CD14-positive monocyte (primary cell): ENCODE data around the gene NT5C1A. TPM values are rescaled to one million over a fixed set of nuclear protein-coding genes. Genes with fewer than 3 reads are reported as not detected.

ENCODE experiments used
- DNase-seq, 3 donors: peaks; one replicate each; pipeline ENCODE4 v3.0.0-alpha.2; 2011 to 2022
- H2AFZ ChIP-seq: 2 replicates; pipeline ENCODE4 v1.6.0; 2012; ENCODE audit warnings: mild to moderate bottlenecking, low read depth, low read length, inconsistent platforms; ENCODE audit not compliant: insufficient read depth, poor library complexity, severe bottlenecking
- H3K27ac ChIP-seq, 2 donors: 1 replicate in 1 of 2; 2 replicates in 1 of 2; pipeline ENCODE4 v1.5.1; 2012 to 2013; ENCODE audit warnings: low read length in 2 of 2, control low read depth in 1 of 2, inconsistent platforms in 1 of 2, low read depth in 1 of 2, mild to moderate bottlenecking in 1 of 2
- H3K27me3 ChIP-seq, 2 donors: one replicate each; pipeline versions ENCODE4 v1.6.0 to v1.6.1; 2011 to 2013; ENCODE audit warnings: low read length in 2 of 2; ENCODE audit not compliant: control insufficient read depth in 2 of 2, insufficient read depth in 2 of 2
- H3K36me3 ChIP-seq, 2 donors: replicated peaks in 1 of 2; 1 replicate in 1 of 2; 2 replicates in 1 of 2; pipeline versions ENCODE4 v1.5.1 to v1.6.1; 2012 to 2013; ENCODE audit warnings: low read length in 2 of 2, control low read depth in 1 of 2, inconsistent platforms in 1 of 2, mild to moderate bottlenecking in 1 of 2; ENCODE audit not compliant: insufficient read depth in 2 of 2, control insufficient read depth in 1 of 2
- H3K4me1 ChIP-seq, 2 donors: 1 replicate in 1 of 2; 2 replicates in 1 of 2; pipeline versions ENCODE4 v1.5.1 to v1.6.1; 2012 to 2013; ENCODE audit warnings: low read length in 2 of 2, control low read depth in 1 of 2, inconsistent platforms in 1 of 2, mild to moderate bottlenecking in 1 of 2, moderate library complexity in 1 of 2; ENCODE audit not compliant: insufficient read depth in 2 of 2, control insufficient read depth in 1 of 2
- H3K4me2 ChIP-seq: replicated peaks from 2 replicates; pipeline ENCODE3; 2012; ENCODE audit warnings: low read length, moderate library complexity, mild to moderate bottlenecking; ENCODE audit not compliant: poor library complexity, severe bottlenecking; ENCODE audit errors: extremely low read depth
- H3K4me3 ChIP-seq, 3 experiments: fragments of 200-600 bp in 1 of 3; sonication (generic) in 1 of 3; replicated peaks in 1 of 3; 1 replicate in 2 of 3; 2 replicates in 1 of 3; pipeline ENCODE4 v1.5.1; 2011 to 2013; ENCODE audit warnings: low read length in 3 of 3, mild to moderate bottlenecking in 3 of 3, control low read depth in 2 of 3, low read depth in 2 of 3, inconsistent platforms in 1 of 3, moderate library complexity in 1 of 3
- H3K79me2 ChIP-seq: 2 replicates; pipeline ENCODE4 v1.6.0; 2012; ENCODE audit warnings: mild to moderate bottlenecking, control low read depth, inconsistent platforms, low read length, moderate library complexity; ENCODE audit not compliant: insufficient read depth
- H3K9ac ChIP-seq: 2 replicates; pipeline ENCODE4 v1.6.0; 2017; ENCODE audit warnings: low read length, mild to moderate bottlenecking; ENCODE audit not compliant: insufficient read depth, poor library complexity, severe bottlenecking
- H3K9me3 ChIP-seq, 2 donors: replicated peaks in 1 of 2; 1 replicate in 1 of 2; 2 replicates in 1 of 2; pipeline versions ENCODE4 v1.5.1 to v1.6.1; 2012 to 2013; ENCODE audit warnings: low read length in 2 of 2, control low read depth in 1 of 2; ENCODE audit not compliant: control insufficient read depth in 1 of 2, insufficient read depth in 1 of 2
- H4K20me1 ChIP-seq: 2 replicates; pipeline ENCODE4 v1.6.0; 2012; ENCODE audit warnings: mild to moderate bottlenecking, low read length, control low read depth, moderate library complexity; ENCODE audit not compliant: insufficient read depth
- H3K27ac Mint-ChIP-seq, 7 donors: one replicate each; pipeline ENCODE4 v1.8.0; 2020; ENCODE audit warnings: mild to moderate bottlenecking in 7 of 7, mixed read lengths in 7 of 7, moderate library complexity in 6 of 7, inconsistent platforms in 2 of 7
- H3K27me3 Mint-ChIP-seq, 3 donors: one replicate each; pipeline ENCODE4 v1.8.0; 2021 to 2022; ENCODE audit warnings: low read depth in 3 of 3, mild to moderate bottlenecking in 3 of 3, mixed read lengths in 3 of 3, moderate library complexity in 3 of 3, inconsistent platforms in 1 of 3
- H3K36me3 Mint-ChIP-seq, 2 donors: one replicate each; pipeline ENCODE4 v1.8.0; 2020; ENCODE audit warnings: mixed read lengths in 2 of 2, inconsistent platforms in 1 of 2, mild to moderate bottlenecking in 1 of 2
- H3K4me1 Mint-ChIP-seq: one replicate; pipeline ENCODE4 v1.8.0; 2020; ENCODE audit warnings: mild to moderate bottlenecking, mixed read lengths
- H3K4me3 Mint-ChIP-seq, 2 donors: one replicate each; pipeline ENCODE4 v1.8.0; 2020; ENCODE audit warnings: mild to moderate bottlenecking in 2 of 2, mixed read lengths in 2 of 2, moderate library complexity in 1 of 2
- H3K9me3 Mint-ChIP-seq, 7 donors: one replicate each; pipeline ENCODE4 v1.8.0; 2020 to 2022; ENCODE audit warnings: mixed read lengths in 7 of 7, mild to moderate bottlenecking in 6 of 7, moderate library complexity in 6 of 7, inconsistent platforms in 2 of 7
- WGBS: methylation state at CpG from one replicate; pipeline ENCODE4 v1.1.5; 2013; ENCODE audit warnings: missing lambda C conversion rate; ENCODE audit not compliant: insufficient coverage; 5-methylcytosine and 5-hydroxymethylcytosine counted together
- intact Hi-C, 2 donors: fragments of 100-400 bp; cut with micrococcal nuclease; formaldehyde crosslinking; loops; one replicate each; pipeline versions ENCODE4 v1.15.0 to v1.15.1; 2023
- polyA plus RNA-seq, 3 donors: library from polyadenylated mRNA; depleted of rRNA in 1 of 3; unstranded in 2 of 3; stranded (reverse) in 1 of 3; fragments of 300-500 nt in 2 of 3; fragments of >200 nt in 1 of 3; fragmentation: Illumina TruSeq in 2 of 3; gene quantifications; 1 replicate in 2 of 3; 2 replicates in 1 of 3; pipeline ENCODE4 v1.2.3, GENCODE V29; 2012 to 2021
- TF ChIP-seq, protein P1 (sequence below): fragments of 200-600 bp; IDR thresholded peaks from one replicate; pipeline ENCODE4 v1.8.0; 2022; ENCODE audit warnings: antibody characterized with exemption, mild to moderate bottlenecking

The NT5C1A gene
- polyA plus RNA-seq, 3 donors = not detected

DNA sequence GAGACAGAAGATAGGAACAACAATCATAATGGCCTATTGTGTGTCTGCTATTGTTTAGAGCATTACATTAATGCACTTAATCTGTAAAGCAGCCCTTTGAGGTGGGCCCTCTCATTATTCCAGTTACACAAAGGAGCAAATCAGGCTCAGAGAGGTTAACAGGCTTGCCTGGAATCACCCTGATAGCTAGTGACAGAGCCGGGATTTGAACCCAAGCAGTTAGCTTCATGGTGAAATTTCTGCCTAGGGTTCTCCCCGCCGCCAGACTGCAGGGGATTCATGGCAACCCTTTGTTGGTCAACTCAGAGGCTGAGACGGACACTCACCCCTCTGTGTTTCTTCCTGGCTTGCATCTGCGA lies 39.6 kb downstream of the NT5C1A start:
- H3K4me3 ChIP-seq = no peak overlapping the region
- intact Hi-C loops = no loop called here

DNA sequence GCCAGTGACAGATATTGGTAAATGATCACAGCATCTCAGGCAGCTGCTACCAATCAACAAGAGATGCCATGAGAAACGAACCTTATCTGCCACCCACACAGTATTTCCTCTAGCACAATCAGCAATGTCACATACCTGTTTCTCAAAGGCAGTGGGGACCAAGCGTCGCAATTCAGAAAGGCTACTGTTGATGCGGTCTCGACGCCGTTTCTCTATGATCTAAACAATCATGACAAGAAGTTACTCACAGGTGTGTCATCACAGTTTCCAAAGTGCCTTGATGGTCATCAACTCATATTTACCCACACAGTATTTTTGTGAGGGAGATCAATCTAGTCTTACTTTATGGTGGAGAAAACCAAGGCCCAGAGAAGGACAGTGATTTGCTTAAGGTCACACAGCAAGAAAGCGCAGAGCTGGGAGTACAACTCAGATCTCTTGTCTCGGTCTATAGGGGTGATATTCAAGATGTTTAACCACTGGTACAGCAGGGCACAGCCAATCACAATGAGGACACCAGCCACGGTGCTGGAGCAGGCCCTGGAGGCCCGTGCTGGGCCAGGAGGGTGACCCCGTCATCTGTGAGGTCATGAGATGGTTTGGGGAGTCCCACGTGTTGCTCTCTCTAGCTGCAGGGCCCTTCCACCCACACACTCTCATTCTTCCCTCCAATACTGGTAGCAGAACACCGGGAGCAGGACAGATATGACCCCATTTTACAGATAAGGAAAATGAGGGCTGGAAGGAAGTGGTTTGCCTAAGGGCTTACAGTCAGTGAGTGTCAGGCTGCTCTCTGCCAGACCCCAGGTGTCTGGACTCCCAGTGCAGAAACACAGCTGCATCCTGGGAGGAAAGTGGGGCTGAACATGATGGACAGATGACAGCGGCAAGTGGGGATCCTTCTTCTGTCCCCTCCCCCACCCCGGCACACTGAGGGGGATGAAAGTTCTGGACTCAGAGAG lies 40.3 kb downstream of the NT5C1A start:
- H3K36me3 ChIP-seq = no peaks in the 10 kb centered on the region
- TF ChIP-seq, protein P1, sequence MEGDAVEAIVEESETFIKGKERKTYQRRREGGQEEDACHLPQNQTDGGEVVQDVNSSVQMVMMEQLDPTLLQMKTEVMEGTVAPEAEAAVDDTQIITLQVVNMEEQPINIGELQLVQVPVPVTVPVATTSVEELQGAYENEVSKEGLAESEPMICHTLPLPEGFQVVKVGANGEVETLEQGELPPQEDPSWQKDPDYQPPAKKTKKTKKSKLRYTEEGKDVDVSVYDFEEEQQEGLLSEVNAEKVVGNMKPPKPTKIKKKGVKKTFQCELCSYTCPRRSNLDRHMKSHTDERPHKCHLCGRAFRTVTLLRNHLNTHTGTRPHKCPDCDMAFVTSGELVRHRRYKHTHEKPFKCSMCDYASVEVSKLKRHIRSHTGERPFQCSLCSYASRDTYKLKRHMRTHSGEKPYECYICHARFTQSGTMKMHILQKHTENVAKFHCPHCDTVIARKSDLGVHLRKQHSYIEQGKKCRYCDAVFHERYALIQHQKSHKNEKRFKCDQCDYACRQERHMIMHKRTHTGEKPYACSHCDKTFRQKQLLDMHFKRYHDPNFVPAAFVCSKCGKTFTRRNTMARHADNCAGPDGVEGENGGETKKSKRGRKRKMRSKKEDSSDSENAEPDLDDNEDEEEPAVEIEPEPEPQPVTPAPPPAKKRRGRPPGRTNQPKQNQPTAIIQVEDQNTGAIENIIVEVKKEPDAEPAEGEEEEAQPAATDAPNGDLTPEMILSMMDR = no peak
- no peaks in the 10 kb centered on the region for H3K79me2 ChIP-seq
- no peak overlapping the region for H2AFZ ChIP-seq
- Mint-ChIP-seq H3K27me3 (peaks cover 0 to 6% (median 3%) of the 10 kb centered on the region in 3 donors), H3K4me1 (no peaks in the 10 kb centered on the region), H3K4me3 (no peak overlapping the region), H3K36me3 (no peaks in the 10 kb centered on the region), H3K27ac (no peak overlapping the region), H3K9me3 (no peaks in the 10 kb centered on the region)
- H3K27me3 ChIP-seq = no peaks in the 10 kb centered on the region
- H3K9me3 ChIP-seq = no peaks in the 10 kb centered on the region
- no peak overlapping the region for H3K4me2 ChIP-seq
- H3K27ac ChIP-seq = no peak overlapping the region
- no peak overlapping the region for H3K9ac ChIP-seq
- H4K20me1 ChIP-seq = no peaks in the 10 kb centered on the region
- H3K4me1 ChIP-seq = no peaks in the 10 kb centered on the region
- WGBS = 86% methylated on average over 5 of the region's 16 CpGs
- DNase-seq = no peak
- intact Hi-C loops = no loop called here
- H3K4me3 ChIP-seq = no peak overlapping the region

More for the DNA sequence above, 39.6 kb downstream of the NT5C1A start:
- Mint-ChIP-seq H3K4me1 (no peaks in the 10 kb centered on the region), H3K27me3 (peaks cover 0 to 5% (median 3%) of the 10 kb centered on the region in 3 donors), H3K36me3 (no peaks in the 10 kb centered on the region), H3K4me3 (no peak overlapping the region), H3K27ac (no peak overlapping the region), H3K9me3 (no peaks in the 10 kb centered on the region)
- Histone ChIP-seq H3K4me2 (no peak overlapping the region), H4K20me1 (no peaks in the 10 kb centered on the region), H3K79me2 (no peaks in the 10 kb centered on the region), H3K27ac (no peak overlapping the region), H3K4me1 (no peaks in the 10 kb centered on the region), H3K27me3 (no peaks in the 10 kb centered on the region), H3K9me3 (no peaks in the 10 kb centered on the region), H3K9ac (no peak overlapping the region), H2AFZ (no peak overlapping the region), H3K36me3 (no peaks in the 10 kb centered on the region)
- no peak for DNase-seq
- TF ChIP-seq, protein P1 = no peak
- WGBS = 96% methylated on average over 5 of the region's 5 CpGs
